A673 (cell line): ENCODE results near the gene SACM1L. TPM values are rescaled to one million over a fixed set of nuclear protein-coding genes. Genes with fewer than 3 reads are reported as not detected.

Experiments used
- BruUV-seq: library from RNA; stranded (reverse); fragments of 400-500 nt; replicated peaks from 2 replicates; lab custom pipeline; 2021; lab: Mats Ljungman, UMichigan
- CTCF ChIA-PET: fragments of 300-600 bp; sonication (Branson Sonifier 250); formaldehyde crosslinking; loops from one replicate; lab custom pipeline; 2022; ENCODE audit warnings: antibody characterized with exemption; lab: Charles Lee
- POLR2A ChIA-PET: fragments of 300-600 bp; sonication (Branson Sonifier 250); formaldehyde crosslinking; loops from one replicate; lab custom pipeline; 2022; ENCODE audit warnings: antibody characterized with exemption; ENCODE audit not compliant: low non-redundant PET; lab: Charles Lee
- DNase-seq: peaks from one replicate; pipeline ENCODE4 v3.0.0-alpha.2; 2015; ENCODE audit warnings: low spot score
- H3K27ac ChIP-seq: fragments of 200-600 bp; sonication (generic); 2 replicates; pipeline ENCODE4 v1.5.1; 2016; ENCODE audit warnings: mixed run types, low read depth, mild to moderate bottlenecking, mixed read lengths, antibody characterized with exemption, low read length; ENCODE audit not compliant: poor library complexity, severe bottlenecking
- H3K27me3 ChIP-seq: fragments of 200-600 bp; sonication (generic); replicated peaks from 2 replicates; pipeline ENCODE4 v1.6.1; 2017; ENCODE audit warnings: mixed run types, low read depth, mild to moderate bottlenecking, mixed read lengths, antibody characterized with exemption, low read length; ENCODE audit not compliant: insufficient read depth, poor library complexity
- H3K36me3 ChIP-seq: fragments of 200-600 bp; sonication (generic); 2 replicates; pipeline ENCODE4 v1.6.1; 2016; ENCODE audit warnings: mixed run types, mild to moderate bottlenecking, mixed read lengths, antibody characterized with exemption, low read length; ENCODE audit not compliant: insufficient read depth, poor library complexity, severe bottlenecking
- H3K4me1 ChIP-seq: fragments of 200-600 bp; sonication (generic); 2 replicates; pipeline ENCODE4 v1.6.1; 2017; ENCODE audit warnings: mixed run types, mild to moderate bottlenecking, mixed read lengths, antibody characterized with exemption, low read length; ENCODE audit not compliant: insufficient read depth, poor library complexity, severe bottlenecking
- H3K4me3 ChIP-seq: fragments of 200-600 bp; sonication (generic); 2 replicates; pipeline ENCODE4 v1.5.1; 2016; ENCODE audit warnings: low read depth, mixed run types, mild to moderate bottlenecking, mixed read lengths, low read length; ENCODE audit not compliant: poor library complexity, severe bottlenecking
- H3K9me3 ChIP-seq: fragments of 200-600 bp; sonication (generic); 2 replicates; pipeline ENCODE4 v1.6.1; 2016; ENCODE audit warnings: mixed run types, low read depth, mild to moderate bottlenecking, mixed read lengths, antibody characterized with exemption, low read length; ENCODE audit not compliant: poor library complexity, severe bottlenecking
- CTCF ChIP-seq: fragments of 300-800, 200-600 bp; sonication (generic); conservative IDR thresholded peaks from 2 replicates; pipeline ENCODE4 v1.5.1; 2017; ENCODE audit warnings: low read depth, mild to moderate bottlenecking, antibody characterized with exemption, low read length, moderate library complexity, mixed read lengths
- EZH2 ChIP-seq: fragments of 200-600 bp; sonication (generic); IDR thresholded peaks from 2 replicates; pipeline ENCODE4 v1.6.1; 2017; ENCODE audit warnings: borderline replicate concordance, low read depth, mild to moderate bottlenecking, mixed read lengths, antibody characterized with exemption, low read length; ENCODE audit not compliant: poor library complexity, severe bottlenecking
- intact Hi-C: fragments of 100-400 bp; cut with micrococcal nuclease; formaldehyde crosslinking; loops from one replicate; pipeline ENCODE4 v1.10.0; 2022; ENCODE audit not compliant: unreplicated experiment
- total RNA-seq: library from RNA; stranded (reverse); gene quantifications from 2 replicates; pipeline ENCODE4 v1.2.3, GENCODE V29; 2021

The SACM1L gene
- total RNA-seq, 1 experiment from 2014 or later, result 32.8 TPM

- TF ChIP-seq EZH2 (no peak), CTCF (no peak)
- DNase-seq, result no peak
- H3K4me1 ChIP-seq, result peaks cover 14% of the 10 kb centered on the region
- no TSS peak for BruUV-seq
- H3K4me3 ChIP-seq, result no peak overlapping the region
- H3K27ac ChIP-seq, result no peak overlapping the region
- ChIA-PET CTCF (no interaction called here), POLR2A (no interaction called here)
- peaks cover 5% of the 10 kb centered on the region for H3K36me3 ChIP-seq
- no peaks in the 10 kb centered on the region for H3K9me3 ChIP-seq
- intact Hi-C loops, result no loop called here
- H3K27me3 ChIP-seq, result no peaks in the 10 kb centered on the region
Measured at GRCh38 chr3:45670436-45670835, 18.8 kb upstream of the SACM1L start.

GRCh38 chr3:45670991-45671390, 18.2 kb upstream of the SACM1L start:
- Histone ChIP-seq H3K4me1 (peaks cover 14% of the 10 kb centered on the region), H3K27me3 (no peaks in the 10 kb centered on the region), H3K36me3 (peaks cover 5% of the 10 kb centered on the region), H3K4me3 (no peak overlapping the region), H3K27ac (no peak overlapping the region), H3K9me3 (no peaks in the 10 kb centered on the region)
- ChIA-PET CTCF (no interaction called here), POLR2A (no interaction called here)
- TF ChIP-seq CTCF (no peak), EZH2 (no peak)
- intact Hi-C loops, result no loop called here
- DNase-seq, result no peak
- BruUV-seq, result no TSS peak

- H3K4me3 ChIP-seq, result no peak overlapping the region
- peaks cover 14% of the 10 kb centered on the region for H3K4me1 ChIP-seq
- POLR2A ChIA-PET, result no interaction called here
- BruUV-seq, result no TSS peak
- no peak for TF ChIP-seq CTCF
- no peak for TF ChIP-seq EZH2
- no peaks in the 10 kb centered on the region for H3K27me3 ChIP-seq
- H3K27ac ChIP-seq, result no peak overlapping the region
- no peak for DNase-seq
- no peaks in the 10 kb centered on the region for H3K9me3 ChIP-seq
- H3K36me3 ChIP-seq, result peaks cover 7% of the 10 kb centered on the region
- CTCF ChIA-PET, result no interaction called here
- intact Hi-C loops, result no loop called here
Measured at GRCh38 chr3:45673273-45673672, 15.9 kb upstream of the SACM1L start.
